ENCODE results near the gene COLEC12. TPM values are rescaled to one million over a fixed set of nuclear protein-coding genes. Genes with fewer than 3 reads are reported as not detected.
A peak's percentile ranks its signal among the peaks of the same experiment; 100 is the strongest.

COLEC12 gene
- total RNA-seq, 2 donors from 2014 or later = 23.0 to 54.9 TPM

GRCh38 chr18:456361-457139, 44.0 kb downstream of the COLEC12 start:
- DNase-seq (ENCODE audit: low spot score) = peak; percentile 88
- intact Hi-C loops (cut with DNase I) = no loop called here

GRCh38 chr18:453400-453799, 47.1 kb downstream of the COLEC12 start:
- DNase-seq (ENCODE audit: low spot score) = no peak
- intact Hi-C loops (cut with DNase I) = no loop called here

GRCh38 chr18:452816-453215, 47.7 kb downstream of the COLEC12 start:
- DNase-seq (ENCODE audit: low spot score) = no peak
- intact Hi-C loops (cut with DNase I) = no loop called here

- DNase-seq (ENCODE audit: low spot score) = no peak
- intact Hi-C loops (cut with DNase I) = no loop called here
Measured at GRCh38 chr18:449374-449773, 51.1 kb downstream of the COLEC12 start.

GRCh38 chr18:448116-448790, 52.2 kb downstream of the COLEC12 start:
- DNase-seq (ENCODE audit: low spot score) = no peak
- intact Hi-C loops (cut with DNase I) = no loop called here

GRCh38 chr18:446941-447560, 53.5 kb downstream of the COLEC12 start:
- no peak for DNase-seq (ENCODE audit: low spot score)
- intact Hi-C loops (cut with DNase I) = no loop called here

- no peak for DNase-seq (ENCODE audit: low spot score)
- intact Hi-C loops (cut with DNase I) = no loop called here
Measured at GRCh38 chr18:445055-445454, 55.4 kb downstream of the COLEC12 start.

- no peak for DNase-seq (ENCODE audit: low spot score)
- intact Hi-C loops (cut with DNase I) = no loop called here
Measured at GRCh38 chr18:438571-438970, 61.9 kb downstream of the COLEC12 start.

- intact Hi-C loops (cut with DNase I) = no loop called here
- no peak for DNase-seq (ENCODE audit: low spot score)
Measured at GRCh38 chr18:435940-436339, 64.6 kb downstream of the COLEC12 start.

- no peak for DNase-seq (ENCODE audit: low spot score)
- intact Hi-C loops (cut with DNase I) = no loop called here
Measured at GRCh38 chr18:434410-434809, 66.1 kb downstream of the COLEC12 start.

GRCh38 chr18:433960-434359, 66.5 kb downstream of the COLEC12 start:
- intact Hi-C loops (cut with DNase I) = no loop called here
- no peak for DNase-seq (ENCODE audit: low spot score)

GRCh38 chr18:433298-433697, 67.2 kb downstream of the COLEC12 start:
- intact Hi-C loops (cut with DNase I) = no loop called here
- DNase-seq (ENCODE audit: low spot score) = no peak

GRCh38 chr18:432791-433190, 67.7 kb downstream of the COLEC12 start:
- no peak for DNase-seq (ENCODE audit: low spot score)
- intact Hi-C loops (cut with DNase I) = no loop called here

GRCh38 chr18:429030-429429, 71.5 kb downstream of the COLEC12 start:
- intact Hi-C loops (cut with DNase I) = no loop called here
- no peak for DNase-seq (ENCODE audit: low spot score)

GRCh38 chr18:427005-427404, 73.5 kb downstream of the COLEC12 start:
- no peak for DNase-seq (ENCODE audit: low spot score)
- intact Hi-C loops (cut with DNase I) = no loop called here

- intact Hi-C loops (cut with DNase I) = no loop called here
- DNase-seq (ENCODE audit: low spot score) = no peak
Measured at GRCh38 chr18:425106-425745, 75.3 kb downstream of the COLEC12 start.

- DNase-seq (ENCODE audit: low spot score) = no peak
- intact Hi-C loops (cut with DNase I) = no loop called here
Measured at GRCh38 chr18:424668-425067, 75.8 kb downstream of the COLEC12 start.

GRCh38 chr18:424071-424661, 76.3 kb downstream of the COLEC12 start:
- intact Hi-C loops (cut with DNase I) = no loop called here
- no peak for DNase-seq (ENCODE audit: low spot score)

GRCh38 chr18:422966-423365, 77.5 kb downstream of the COLEC12 start:
- intact Hi-C loops (cut with DNase I) = no loop called here

More at GRCh38 chr18:422966-423365, 77.5 kb downstream of the COLEC12 start:
- no peak for DNase-seq (ENCODE audit: low spot score)

Data from posterior vena cava (tissue), 2 donors.